ENCODE results near the gene ENPP5. TPM values are rescaled to one million over a fixed set of nuclear protein-coding genes. Genes with fewer than 3 reads are reported as not detected.

The ENPP5 gene
- polyA plus RNA-seq, 1 donor (not counting 4 experiments of a cell fraction or from before 2014, with no cell fraction given) = 0.07 TPM

DNA sequence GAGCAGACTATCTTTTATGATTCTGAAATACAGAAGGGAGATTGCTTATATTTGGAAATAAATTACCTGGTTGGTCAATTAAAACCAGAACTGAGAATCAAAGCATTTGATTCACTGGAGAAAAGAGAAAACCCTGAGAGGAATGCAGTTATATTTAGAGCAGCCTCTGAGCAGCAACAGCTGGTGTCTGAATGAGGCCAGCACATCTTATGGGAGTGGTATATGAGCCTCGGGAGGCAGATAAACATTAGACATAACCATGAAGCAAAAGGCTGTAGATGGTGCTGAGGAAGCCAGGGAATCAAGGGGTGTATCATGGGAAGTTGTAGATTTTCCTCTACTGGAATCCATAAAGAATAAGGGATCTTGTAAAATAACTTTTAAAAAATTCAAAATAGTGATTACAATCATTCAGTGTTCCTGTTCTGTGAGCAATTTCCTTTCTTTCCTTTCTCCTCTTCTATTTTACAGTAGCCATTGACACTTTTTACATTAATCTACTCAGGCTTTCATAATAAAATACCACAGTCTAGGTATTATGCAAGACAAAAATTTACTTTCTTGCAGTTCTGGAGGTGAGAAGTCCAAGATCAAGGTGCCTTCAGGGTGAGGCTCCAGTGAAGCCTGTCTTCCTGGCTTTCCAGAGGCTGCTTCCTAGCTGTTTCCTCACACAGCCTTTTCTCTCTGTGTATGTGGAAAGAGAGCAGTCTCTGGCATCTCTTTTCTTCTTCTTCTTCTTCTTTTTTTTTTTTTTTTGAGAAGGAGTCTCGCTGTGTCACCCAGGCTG is 32.8 kb upstream of the ENPP5 start:
- Histone ChIP-seq H2AFZ (ENCODE audit: control insufficient read depth, low read length) (no peak overlapping the region), H3K4me2 (ENCODE audit: control insufficient read depth, extremely low read depth, insufficient read depth, low read depth, low read length) (no peak overlapping the region), H3K36me3 (ENCODE audit: control insufficient read depth in 2 of 2, extremely low read depth in 1 of 2, insufficient read depth in 2 of 2, low read length in 2 of 2) (no peaks in the 10 kb centered on the region), H3K9me1 (ENCODE audit: control insufficient read depth, extremely low read depth, insufficient read depth, low read length) (no peaks in the 10 kb centered on the region), H3K79me2 (ENCODE audit: control insufficient read depth, insufficient read depth, low read length) (no peaks in the 10 kb centered on the region), H3K9me3 (ENCODE audit: control insufficient read depth, low read depth, low read length) (no peaks in the 10 kb centered on the region), H3K9ac (ENCODE audit: control insufficient read depth, extremely low read depth, insufficient read depth, low read length) (no peak overlapping the region), H4K20me1 (ENCODE audit: control insufficient read depth, extremely low read depth, insufficient read depth, low read length) (no peaks in the 10 kb centered on the region), H3K4me1 (ENCODE audit: control insufficient read depth, extremely low read depth, insufficient read depth, low read length) (no peaks in the 10 kb centered on the region), H3K27ac (ENCODE audit: control insufficient read depth, insufficient read depth, low read length) (no peak overlapping the region), H3K4me3 (ENCODE audit: control insufficient read depth in 2 of 3, extremely low read depth in 1 of 3, insufficient read depth in 2 of 3, low read depth in 1 of 3, low read length in 3 of 3) (no peak overlapping the region), H3K27me3 (ENCODE audit: control insufficient read depth, extremely low read depth, insufficient read depth, low read length) (no peaks in the 10 kb centered on the region)
- TF ChIP-seq, protein P1, sequence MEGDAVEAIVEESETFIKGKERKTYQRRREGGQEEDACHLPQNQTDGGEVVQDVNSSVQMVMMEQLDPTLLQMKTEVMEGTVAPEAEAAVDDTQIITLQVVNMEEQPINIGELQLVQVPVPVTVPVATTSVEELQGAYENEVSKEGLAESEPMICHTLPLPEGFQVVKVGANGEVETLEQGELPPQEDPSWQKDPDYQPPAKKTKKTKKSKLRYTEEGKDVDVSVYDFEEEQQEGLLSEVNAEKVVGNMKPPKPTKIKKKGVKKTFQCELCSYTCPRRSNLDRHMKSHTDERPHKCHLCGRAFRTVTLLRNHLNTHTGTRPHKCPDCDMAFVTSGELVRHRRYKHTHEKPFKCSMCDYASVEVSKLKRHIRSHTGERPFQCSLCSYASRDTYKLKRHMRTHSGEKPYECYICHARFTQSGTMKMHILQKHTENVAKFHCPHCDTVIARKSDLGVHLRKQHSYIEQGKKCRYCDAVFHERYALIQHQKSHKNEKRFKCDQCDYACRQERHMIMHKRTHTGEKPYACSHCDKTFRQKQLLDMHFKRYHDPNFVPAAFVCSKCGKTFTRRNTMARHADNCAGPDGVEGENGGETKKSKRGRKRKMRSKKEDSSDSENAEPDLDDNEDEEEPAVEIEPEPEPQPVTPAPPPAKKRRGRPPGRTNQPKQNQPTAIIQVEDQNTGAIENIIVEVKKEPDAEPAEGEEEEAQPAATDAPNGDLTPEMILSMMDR (optimal IDR thresholded peaks at IDR 0.05 in 1 of 3, IDR thresholded peaks at IDR 0.05 in 1 of 3, conservative IDR thresholded peaks at IDR 0.05 in 1 of 3; ENCODE audit: extremely low read depth in 1 of 3, insufficient read depth in 2 of 3, low read length in 3 of 3) = no peak
- no peak for TF ChIP-seq EZH2 (IDR thresholded peaks at IDR 0.05; ENCODE audit: low read length)
- dilution Hi-C loops (cut with MboI; ENCODE audit: extremely low pct_ligation_motif_present, low sequenced_read_pairs) = no loop called here
- DNase-seq (ENCODE audit: low read depth, low spot score) = no peak
- no peak for FAIRE-seq

DNA sequence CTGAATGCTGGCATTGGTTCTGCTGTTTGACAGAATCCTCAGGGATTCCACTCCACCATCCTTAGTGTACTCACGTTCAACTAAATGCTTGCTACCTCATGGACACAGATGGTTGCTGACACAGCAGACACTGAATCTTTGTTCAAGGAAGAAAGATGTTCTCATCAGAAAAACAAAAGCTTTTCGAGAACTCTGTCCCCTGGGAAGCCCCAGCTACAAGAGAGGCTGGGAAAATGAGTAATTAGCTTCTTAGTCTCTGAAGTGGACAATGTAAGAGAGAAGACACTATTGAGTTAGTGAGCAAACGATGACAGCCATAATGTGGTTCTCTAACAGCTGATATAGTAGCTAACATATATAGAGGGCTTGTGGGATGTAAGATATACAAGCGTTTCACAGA is 30.9 kb upstream of the ENPP5 start:
- Histone ChIP-seq H3K4me1 (ENCODE audit: control insufficient read depth, extremely low read depth, insufficient read depth, low read length) (no peaks in the 10 kb centered on the region), H3K4me3 (ENCODE audit: control insufficient read depth in 2 of 3, extremely low read depth in 1 of 3, insufficient read depth in 2 of 3, low read depth in 1 of 3, low read length in 3 of 3) (no peak overlapping the region), H3K4me2 (ENCODE audit: control insufficient read depth, extremely low read depth, insufficient read depth, low read depth, low read length) (no peak overlapping the region), H3K9me1 (ENCODE audit: control insufficient read depth, extremely low read depth, insufficient read depth, low read length) (no peaks in the 10 kb centered on the region), H3K9me3 (ENCODE audit: control insufficient read depth, low read depth, low read length) (no peaks in the 10 kb centered on the region), H3K79me2 (ENCODE audit: control insufficient read depth, insufficient read depth, low read length) (no peaks in the 10 kb centered on the region), H3K27ac (ENCODE audit: control insufficient read depth, insufficient read depth, low read length) (no peak overlapping the region), H3K9ac (ENCODE audit: control insufficient read depth, extremely low read depth, insufficient read depth, low read length) (no peak overlapping the region), H4K20me1 (ENCODE audit: control insufficient read depth, extremely low read depth, insufficient read depth, low read length) (no peaks in the 10 kb centered on the region), H3K27me3 (ENCODE audit: control insufficient read depth, extremely low read depth, insufficient read depth, low read length) (no peaks in the 10 kb centered on the region), H2AFZ (ENCODE audit: control insufficient read depth, low read length) (no peak overlapping the region), H3K36me3 (ENCODE audit: control insufficient read depth in 2 of 2, extremely low read depth in 1 of 2, insufficient read depth in 2 of 2, low read length in 2 of 2) (no peaks in the 10 kb centered on the region)
- TF ChIP-seq, protein P1 (optimal IDR thresholded peaks at IDR 0.05 in 1 of 3, IDR thresholded peaks at IDR 0.05 in 1 of 3, conservative IDR thresholded peaks at IDR 0.05 in 1 of 3; ENCODE audit: extremely low read depth in 1 of 3, insufficient read depth in 2 of 3, low read length in 3 of 3) = no peak
- DNase-seq (ENCODE audit: low read depth, low spot score) = no peak
- dilution Hi-C loops (cut with MboI; ENCODE audit: extremely low pct_ligation_motif_present, low sequenced_read_pairs) = no loop called here
- FAIRE-seq = no peak
